Measurements from ENCODE around the gene OPCML. TPM values are rescaled to one million over a fixed set of nuclear protein-coding genes. Genes with fewer than 3 reads are reported as not detected.

OPCML gene
- total and polyA plus RNA-seq, 2 donors (not counting 1 experiment from before 2014, with no cell fraction given): not detected

DNA sequence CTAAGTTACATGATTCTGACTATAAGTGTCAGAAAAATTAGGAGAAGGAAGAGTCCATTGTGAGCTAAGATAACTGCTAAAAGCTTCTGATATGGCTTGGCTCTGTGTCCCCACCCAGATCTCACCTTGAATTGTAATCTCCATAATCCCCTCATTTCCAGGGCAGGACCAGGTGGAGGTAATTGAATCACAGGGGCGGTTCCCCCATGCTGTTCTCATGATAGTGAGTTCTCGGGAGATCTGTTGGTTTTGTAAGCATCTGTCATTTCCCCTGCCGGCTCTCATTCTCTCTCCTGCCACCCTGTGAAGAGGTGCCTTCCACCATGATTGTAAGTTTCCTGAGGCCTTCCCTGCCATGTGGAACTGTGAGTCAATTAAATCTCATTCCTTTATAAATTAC is 230.2 kb downstream of the OPCML start:
- Histone ChIP-seq H2AFZ (ENCODE audit: insufficient read depth, low read depth, low read length, poor library complexity, severe bottlenecking) (no peak overlapping the region), H3K27me3 (replicated peaks in 1 of 4; ENCODE audit: control extremely low read depth in 1 of 4, control insufficient read depth in 3 of 4, insufficient read depth in 4 of 4, low read length in 3 of 4) (no peaks in the 10 kb centered on the region), H3K4me1 (ENCODE audit: control insufficient read depth in 2 of 2, insufficient read depth in 2 of 2, low read length in 2 of 2) (no peaks in the 10 kb centered on the region), H4K20me1 (ENCODE audit: control insufficient read depth, insufficient read depth, low read length, poor library complexity, severe bottlenecking) (no peaks in the 10 kb centered on the region), H3K36me3 (replicated peaks in 1 of 2; ENCODE audit: control extremely low read depth in 1 of 2, control insufficient read depth in 1 of 2, extremely low read depth in 1 of 2, insufficient read depth in 2 of 2, low read length in 1 of 2) (no peaks in the 10 kb centered on the region), H3K79me2 (ENCODE audit: control insufficient read depth, insufficient read depth, low read length) (no peaks in the 10 kb centered on the region), H3K27ac (ENCODE audit: low read length in 2 of 2) (no peak overlapping the region), H3K4me3 (ENCODE audit: control extremely low read depth in 1 of 5, extremely low read depth in 1 of 5, insufficient read depth in 1 of 5, low read depth in 2 of 5, low read length in 4 of 5) (no peak overlapping the region), H3K9me3 (ENCODE audit: control extremely low read depth in 1 of 3, control insufficient read depth in 2 of 3, insufficient read depth in 1 of 3, low read length in 2 of 3) (no peaks in the 10 kb centered on the region), H3K9ac (ENCODE audit: low read length) (no peak overlapping the region), H3K4me2 (replicated peaks; ENCODE audit: low read depth, low read length, poor library complexity, severe bottlenecking) (no peak overlapping the region)
- H3K9me3 Mint-ChIP-seq (ENCODE audit: insufficient read depth): peaks cover 2% of the 10 kb centered on the region
- intact Hi-C loops (cut with micrococcal nuclease): no loop called here
- no peaks in the 10 kb centered on the region for H3K4me1 Mint-ChIP-seq
- H3K4me3 Mint-ChIP-seq: no peak overlapping the region
- ATAC-seq (ENCODE audit: low read depth): no peak
- no peak overlapping the region for H3K27ac Mint-ChIP-seq
- no peaks in the 10 kb centered on the region for H3K27me3 Mint-ChIP-seq
- ChIA-PET CTCF (no interaction called here), POLR2A (no interaction called here)
- no peak for TF ChIP-seq EZH2 (IDR thresholded peaks at IDR 0.05; ENCODE audit: borderline replicate concordance, insufficient read depth, low read depth, low read length, poor library complexity, severe bottlenecking)
- TF ChIP-seq, protein P1, sequence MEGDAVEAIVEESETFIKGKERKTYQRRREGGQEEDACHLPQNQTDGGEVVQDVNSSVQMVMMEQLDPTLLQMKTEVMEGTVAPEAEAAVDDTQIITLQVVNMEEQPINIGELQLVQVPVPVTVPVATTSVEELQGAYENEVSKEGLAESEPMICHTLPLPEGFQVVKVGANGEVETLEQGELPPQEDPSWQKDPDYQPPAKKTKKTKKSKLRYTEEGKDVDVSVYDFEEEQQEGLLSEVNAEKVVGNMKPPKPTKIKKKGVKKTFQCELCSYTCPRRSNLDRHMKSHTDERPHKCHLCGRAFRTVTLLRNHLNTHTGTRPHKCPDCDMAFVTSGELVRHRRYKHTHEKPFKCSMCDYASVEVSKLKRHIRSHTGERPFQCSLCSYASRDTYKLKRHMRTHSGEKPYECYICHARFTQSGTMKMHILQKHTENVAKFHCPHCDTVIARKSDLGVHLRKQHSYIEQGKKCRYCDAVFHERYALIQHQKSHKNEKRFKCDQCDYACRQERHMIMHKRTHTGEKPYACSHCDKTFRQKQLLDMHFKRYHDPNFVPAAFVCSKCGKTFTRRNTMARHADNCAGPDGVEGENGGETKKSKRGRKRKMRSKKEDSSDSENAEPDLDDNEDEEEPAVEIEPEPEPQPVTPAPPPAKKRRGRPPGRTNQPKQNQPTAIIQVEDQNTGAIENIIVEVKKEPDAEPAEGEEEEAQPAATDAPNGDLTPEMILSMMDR (IDR thresholded peaks at IDR 0.05): no peak
- 30% methylated on average over 2 of the region's 3 CpGs for WGBS (ENCODE audit: insufficient coverage)
- DNase-seq: no peak

DNA sequence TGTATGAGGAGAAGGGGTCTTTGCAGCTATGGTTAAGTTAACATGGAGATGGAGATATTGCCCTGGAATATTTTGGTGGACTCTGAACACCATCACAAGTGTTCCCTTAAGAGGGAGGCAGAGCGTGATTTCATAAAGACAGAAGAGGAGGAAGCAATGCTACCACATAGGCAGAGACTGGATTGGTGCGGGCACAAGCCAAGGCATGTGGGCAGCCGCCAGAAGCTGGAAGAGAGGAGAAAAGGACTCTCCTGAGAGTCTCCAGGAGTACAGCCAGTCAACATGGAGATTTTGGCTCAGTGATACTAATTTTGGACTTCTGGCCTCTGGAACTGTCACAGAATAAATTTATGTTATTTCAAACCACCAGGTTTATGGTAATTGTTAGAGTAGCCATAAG is 231.6 kb downstream of the OPCML start:
- intact Hi-C loops (cut with micrococcal nuclease): no loop called here
- H3K27me3 ChIP-seq (replicated peaks in 1 of 4; ENCODE audit: control extremely low read depth in 1 of 4, control insufficient read depth in 3 of 4, insufficient read depth in 4 of 4, low read length in 3 of 4): no peaks in the 10 kb centered on the region
- H4K20me1 ChIP-seq (ENCODE audit: control insufficient read depth, insufficient read depth, low read length, poor library complexity, severe bottlenecking): no peaks in the 10 kb centered on the region
- DNase-seq (no peak), ATAC-seq (ENCODE audit: low read depth) (no peak)
- no peak overlapping the region for H2AFZ ChIP-seq (ENCODE audit: insufficient read depth, low read depth, low read length, poor library complexity, severe bottlenecking)
- H3K4me3 Mint-ChIP-seq: no peak overlapping the region
- H3K79me2 ChIP-seq (ENCODE audit: control insufficient read depth, insufficient read depth, low read length): no peaks in the 10 kb centered on the region
- no peaks in the 10 kb centered on the region for H3K9me3 ChIP-seq (ENCODE audit: control extremely low read depth in 1 of 3, control insufficient read depth in 2 of 3, insufficient read depth in 1 of 3, low read length in 2 of 3)
- no peak overlapping the region for H3K27ac ChIP-seq (ENCODE audit: low read length in 2 of 2)
- no peaks in the 10 kb centered on the region for H3K27me3 Mint-ChIP-seq
- CTCF ChIA-PET: no interaction called here
- no peaks in the 10 kb centered on the region for H3K36me3 ChIP-seq (replicated peaks in 1 of 2; ENCODE audit: control extremely low read depth in 1 of 2, control insufficient read depth in 1 of 2, extremely low read depth in 1 of 2, insufficient read depth in 2 of 2, low read length in 1 of 2)
- H3K9me3 Mint-ChIP-seq (ENCODE audit: insufficient read depth): peaks cover 2% of the 10 kb centered on the region
- no peak overlapping the region for H3K27ac Mint-ChIP-seq
- TF ChIP-seq, protein P1 (IDR thresholded peaks at IDR 0.05): no peak
- no peak for TF ChIP-seq EZH2 (IDR thresholded peaks at IDR 0.05; ENCODE audit: borderline replicate concordance, insufficient read depth, low read depth, low read length, poor library complexity, severe bottlenecking)
- no peaks in the 10 kb centered on the region for H3K4me1 Mint-ChIP-seq
- WGBS (ENCODE audit: insufficient coverage): 87% methylated on average over 3 of the region's 3 CpGs
- H3K9ac ChIP-seq (ENCODE audit: low read length): no peak overlapping the region
- POLR2A ChIA-PET: no interaction called here
- no peak overlapping the region for H3K4me2 ChIP-seq (replicated peaks; ENCODE audit: low read depth, low read length, poor library complexity, severe bottlenecking)
- H3K4me1 ChIP-seq (ENCODE audit: control insufficient read depth in 2 of 2, insufficient read depth in 2 of 2, low read length in 2 of 2): no peaks in the 10 kb centered on the region
- no peak overlapping the region for H3K4me3 ChIP-seq (ENCODE audit: control extremely low read depth in 1 of 5, extremely low read depth in 1 of 5, insufficient read depth in 1 of 5, low read depth in 2 of 5, low read length in 4 of 5)
